ENCODE data around the gene HOXD3. TPM values are rescaled to one million over a fixed set of nuclear protein-coding genes. Genes with fewer than 3 reads are reported as not detected.

HOXD3 gene
- total RNA-seq, 1 donor from 2014 or later = not detected

- intact Hi-C loops (cut with micrococcal nuclease) = loop anchor here (1.0 kb wide), 1 partner anchor 11 kb away; no protein-coding TSS in a partner anchor
Measured at GRCh38 chr2:176121190-176122051, 35.7 kb upstream of the HOXD3 start.

GRCh38 chr2:176122052-176122682, 34.9 kb upstream of the HOXD3 start:
- intact Hi-C loops (cut with micrococcal nuclease) = no loop called here

- intact Hi-C loops (cut with micrococcal nuclease) = no loop called here
Measured at GRCh38 chr2:176122683-176123410, 34.3 kb upstream of the HOXD3 start, which contains the start of gene HOXD9. Gene HOXD9, plus strand, starts transcription at chr2:176122719. Its CDS starts 50 bp downstream, at chr2:176122769.

GRCh38 chr2:176123411-176124109, 33.5 kb upstream of the HOXD3 start:
- intact Hi-C loops (cut with micrococcal nuclease) = no loop called here

- intact Hi-C loops (cut with micrococcal nuclease) = no loop called here
Measured at GRCh38 chr2:176124110-176124946, 32.8 kb upstream of the HOXD3 start.

GRCh38 chr2:176124947-176125771, 31.9 kb upstream of the HOXD3 start:
- intact Hi-C loops (cut with micrococcal nuclease) = loop anchor here (5.0 kb wide), 1 partner anchor 1597 kb away; no protein-coding TSS in a partner anchor

GRCh38 chr2:176125772-176126054, 31.4 kb upstream of the HOXD3 start:
- intact Hi-C loops (cut with micrococcal nuclease) = loop anchor here (5.0 kb wide), 1 partner anchor 1597 kb away; no protein-coding TSS in a partner anchor

GRCh38 chr2:176126929-176127773, 30.0 kb upstream of the HOXD3 start:
- intact Hi-C loops (cut with micrococcal nuclease) = loop anchor here (1.0 to 5.0 kb wide), 6 partner anchors 328 to 1595 kb away; no protein-coding TSS in a partner anchor

GRCh38 chr2:176127774-176128072, 29.4 kb upstream of the HOXD3 start:
- intact Hi-C loops (cut with micrococcal nuclease) = loop anchor here (1.0 to 5.0 kb wide), 7 partner anchors 328 to 1595 kb away; no protein-coding TSS in a partner anchor

- intact Hi-C loops (cut with micrococcal nuclease) = loop anchor here (1.0 to 5.0 kb wide), 2 partner anchors 426 to 1594 kb away; no protein-coding TSS in a partner anchor
Measured at GRCh38 chr2:176128172-176128981, 28.7 kb upstream of the HOXD3 start.

GRCh38 chr2:176128982-176129796, 27.9 kb upstream of the HOXD3 start, which contains the start of gene HOXD8:
Gene HOXD8, plus strand, starts transcription at chr2:176129705. Its CDS starts 662 bp downstream, at chr2:176130367.
- intact Hi-C loops (cut with micrococcal nuclease) = loop anchor here (1.0 to 5.0 kb wide), 2 partner anchors 425 to 1593 kb away; no protein-coding TSS in a partner anchor

GRCh38 chr2:176129813-176130146, 27.3 kb upstream of the HOXD3 start:
- intact Hi-C loops (cut with micrococcal nuclease) = loop anchor here (5.0 kb wide), 2 partner anchors 32 to 1593 kb away; partner anchors contain the start of gene HOXD12

- intact Hi-C loops (cut with micrococcal nuclease) = loop anchor here (5.0 kb wide), 1 partner anchor 33 kb away; the partner anchor contains the start of gene HOXD12
Measured at GRCh38 chr2:176130147-176130956, 26.8 kb upstream of the HOXD3 start.

GRCh38 chr2:176130957-176131847, 25.9 kb upstream of the HOXD3 start:
- intact Hi-C loops (cut with micrococcal nuclease) = loop anchor here (1.0 to 5.0 kb wide), 2 partner anchors 34 to 47 kb away; partner anchors contain the start of gene HOXD12

- intact Hi-C loops (cut with micrococcal nuclease) = loop anchor here (1.0 to 5.0 kb wide), 7 partner anchors 8 to 53 kb away; partner anchors contain the start of gene HOXD12
Measured at GRCh38 chr2:176131848-176132158, 25.3 kb upstream of the HOXD3 start.
